Glutamatergic neuron (in vitro differentiated cells): ENCODE measurements around the gene MAGI1. TPM values are rescaled to one million over a fixed set of nuclear protein-coding genes. Genes with fewer than 3 reads are reported as not detected.

Experiments used
- DNase-seq: peaks from one replicate; pipeline ENCODE4 v3.0.0; 2022
- H3K27ac Mint-ChIP-seq: one replicate; pipeline ENCODE4 v1.8.0; 2020; ENCODE audit warnings: mild to moderate bottlenecking, mixed read lengths, inconsistent platforms; ENCODE audit not compliant: unreplicated experiment
- H3K27me3 Mint-ChIP-seq: one replicate; pipeline ENCODE4 v1.8.0; 2020; ENCODE audit warnings: mild to moderate bottlenecking, moderate library complexity, mixed read lengths, inconsistent platforms; ENCODE audit not compliant: unreplicated experiment
- H3K36me3 Mint-ChIP-seq: one replicate; pipeline ENCODE4 v1.8.0; 2020; ENCODE audit warnings: mild to moderate bottlenecking, mixed read lengths, inconsistent platforms; ENCODE audit not compliant: unreplicated experiment
- H3K4me1 Mint-ChIP-seq: one replicate; pipeline ENCODE4 v1.8.0; 2020; ENCODE audit warnings: mild to moderate bottlenecking, low read depth, mixed read lengths, inconsistent platforms; ENCODE audit not compliant: unreplicated experiment
- H3K4me3 Mint-ChIP-seq: one replicate; pipeline ENCODE4 v1.8.0; 2020; ENCODE audit warnings: mild to moderate bottlenecking, mixed read lengths, inconsistent platforms; ENCODE audit not compliant: unreplicated experiment
- H3K9me3 Mint-ChIP-seq: one replicate; pipeline ENCODE4 v1.8.0; 2020; ENCODE audit warnings: mild to moderate bottlenecking, moderate library complexity, mixed read lengths, inconsistent platforms; ENCODE audit not compliant: unreplicated experiment
- CTCF ChIP-seq: fragments of 200-600 bp; sonication (generic); IDR thresholded peaks from one replicate; pipeline ENCODE4 v1.5.0; 2021; ENCODE audit not compliant: partially characterized antibody, unreplicated experiment
- total RNA-seq: library from RNA; stranded (reverse); fragmentation: NEBNext Ultra II Directional; extraction: Animal tissue kit (Norgen Biotek cat#: 25700); gene quantifications from one replicate; pipeline ENCODE4 v1.2.1, GENCODE V29; 2021; ENCODE audit not compliant: unreplicated experiment

The MAGI1 gene
- total RNA-seq, 1 donor from 2014 or later: 46.5 TPM

- TF ChIP-seq CTCF: no peak
- no peak overlapping the region for H3K27ac Mint-ChIP-seq
- no peaks in the 10 kb centered on the region for H3K9me3 Mint-ChIP-seq
- DNase-seq: no peak
- peaks cover 2% of the 10 kb centered on the region for H3K27me3 Mint-ChIP-seq
- no peaks in the 10 kb centered on the region for H3K36me3 Mint-ChIP-seq
- no peak overlapping the region for H3K4me3 Mint-ChIP-seq
- H3K4me1 Mint-ChIP-seq: no peaks in the 10 kb centered on the region
These were observed 111.1 kb downstream of the MAGI1 start for GRCh38 chr3:65927576-65927975.

- Mint-ChIP-seq H3K27ac (no peak overlapping the region), H3K9me3 (no peaks in the 10 kb centered on the region), H3K27me3 (no peaks in the 10 kb centered on the region), H3K36me3 (no peaks in the 10 kb centered on the region), H3K4me3 (no peak overlapping the region), H3K4me1 (no peaks in the 10 kb centered on the region)
- no peak for TF ChIP-seq CTCF
- DNase-seq: no peak
These were observed 113.3 kb downstream of the MAGI1 start for GRCh38 chr3:65925254-65925954.

- Mint-ChIP-seq H3K36me3 (no peaks in the 10 kb centered on the region), H3K27ac (no peak overlapping the region), H3K4me1 (no peaks in the 10 kb centered on the region)
These were observed 114.0 kb downstream of the MAGI1 start for GRCh38 chr3:65924762-65925161.

GRCh38 chr3:65922441-65922840 lies 116.3 kb downstream of the MAGI1 start:
- no peak for DNase-seq
- no peak for TF ChIP-seq CTCF
- H3K4me1 Mint-ChIP-seq: no peaks in the 10 kb centered on the region
- no peak overlapping the region for H3K27ac Mint-ChIP-seq
- H3K36me3 Mint-ChIP-seq: no peaks in the 10 kb centered on the region
- no peaks in the 10 kb centered on the region for H3K27me3 Mint-ChIP-seq
- peaks cover 3% of the 10 kb centered on the region for H3K9me3 Mint-ChIP-seq
- H3K4me3 Mint-ChIP-seq: no peak overlapping the region

More at GRCh38 chr3:65924762-65925161, 114.0 kb downstream of the MAGI1 start:
- Mint-ChIP-seq H3K27me3 (no peaks in the 10 kb centered on the region), H3K4me3 (no peak overlapping the region), H3K9me3 (peaks cover 3% of the 10 kb centered on the region)
- no peak for DNase-seq
- no peak for TF ChIP-seq CTCF

GRCh38 chr3:65919826-65920225 lies 118.9 kb downstream of the MAGI1 start:
- Mint-ChIP-seq H3K4me1 (no peaks in the 10 kb centered on the region), H3K9me3 (peaks cover 5% of the 10 kb centered on the region), H3K4me3 (no peak overlapping the region), H3K27ac (no peak overlapping the region), H3K36me3 (no peaks in the 10 kb centered on the region), H3K27me3 (no peaks in the 10 kb centered on the region)
- TF ChIP-seq CTCF: no peak
- DNase-seq: no peak
